Measurements from ENCODE around the gene IL17C. TPM values are rescaled to one million over a fixed set of nuclear protein-coding genes. Genes with fewer than 3 reads are reported as not detected.
A peak's percentile ranks its signal among the peaks of the same experiment; 100 is the strongest.
"Not testable (repeated sequence)": the region's sequence is repeated elsewhere in the genome, so short reads cannot be mapped to it uniquely, and the experiment has no call there.

Gene IL17C
- total RNA-seq, 1 experiment from 2014 or later: not detected

DNA sequence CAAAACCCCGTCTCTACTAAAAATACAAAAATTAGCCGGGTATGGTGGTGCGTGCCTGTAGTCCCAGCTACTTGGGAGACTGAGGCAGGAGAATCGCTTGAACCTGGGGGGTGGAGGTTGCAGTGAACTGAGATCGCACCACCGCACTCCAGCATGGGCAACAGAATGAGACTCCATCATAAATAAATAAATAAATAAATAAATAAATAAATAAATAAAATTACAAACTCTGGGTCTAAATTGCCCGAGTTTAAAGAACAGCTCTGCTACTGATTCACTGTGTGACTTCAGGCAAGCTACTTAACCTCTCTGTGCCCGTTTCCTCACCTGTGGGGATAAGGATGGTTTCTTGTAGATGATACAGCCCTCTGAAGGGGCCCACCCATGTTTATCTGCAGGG lies 31.1 kb downstream of the IL17C start:
- in situ Hi-C loops (cut with HindIII; ENCODE audit: low pct_unique_long_range_greater_than_20kb, low sequenced_read_pairs): not testable (repeated sequence)

DNA sequence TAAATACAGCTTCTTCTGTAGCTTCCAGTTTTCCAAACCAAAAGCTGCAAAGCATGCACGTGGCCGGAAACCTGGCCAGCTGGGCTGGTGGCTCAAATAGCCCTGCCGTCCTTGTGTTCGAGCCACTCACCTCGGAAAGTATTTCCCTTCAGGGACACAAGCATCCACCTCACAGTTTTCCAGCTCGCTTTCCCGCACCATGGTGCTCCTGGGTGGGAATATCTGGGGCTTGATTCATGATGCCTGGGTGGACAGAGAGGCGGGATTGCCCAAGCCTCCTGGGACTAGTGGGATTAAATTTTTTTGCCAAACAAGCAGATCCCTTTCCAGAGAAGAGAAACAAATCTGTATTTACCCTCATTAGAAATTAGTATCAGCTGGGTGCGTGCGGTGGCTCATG lies 31.6 kb downstream of the IL17C start:
- no peak for DNase-seq (ENCODE audit: low read depth)
- in situ Hi-C loops (cut with HindIII; ENCODE audit: low pct_unique_long_range_greater_than_20kb, low sequenced_read_pairs): no loop called here

More for the DNA sequence above, 31.1 kb downstream of the IL17C start:
- DNase-seq (ENCODE audit: low read depth): not testable (repeated sequence)

DNA sequence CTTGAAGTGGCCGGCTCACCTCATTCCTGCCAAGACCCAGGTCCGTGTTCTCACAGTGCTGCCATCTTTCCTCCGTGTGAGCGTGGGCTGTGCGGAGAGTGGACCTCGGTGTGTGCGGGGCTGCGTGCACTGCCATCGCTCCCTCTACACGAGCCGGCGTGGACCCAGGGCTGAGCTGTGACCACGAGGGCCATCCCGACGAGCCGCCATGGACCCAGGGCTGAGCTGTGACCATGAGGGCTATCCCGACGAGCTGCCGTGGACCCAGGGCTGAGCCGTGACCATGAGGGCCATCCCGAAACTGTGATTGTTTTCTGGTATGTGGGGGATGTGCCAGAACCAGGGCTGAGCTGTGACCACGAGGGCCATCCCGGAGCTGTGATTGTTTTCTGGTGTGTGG lies 33.4 kb downstream of the IL17C start:
- in situ Hi-C loops (cut with HindIII; ENCODE audit: low pct_unique_long_range_greater_than_20kb, low sequenced_read_pairs): no loop called here
- no peak for DNase-seq (ENCODE audit: low read depth)

DNA sequence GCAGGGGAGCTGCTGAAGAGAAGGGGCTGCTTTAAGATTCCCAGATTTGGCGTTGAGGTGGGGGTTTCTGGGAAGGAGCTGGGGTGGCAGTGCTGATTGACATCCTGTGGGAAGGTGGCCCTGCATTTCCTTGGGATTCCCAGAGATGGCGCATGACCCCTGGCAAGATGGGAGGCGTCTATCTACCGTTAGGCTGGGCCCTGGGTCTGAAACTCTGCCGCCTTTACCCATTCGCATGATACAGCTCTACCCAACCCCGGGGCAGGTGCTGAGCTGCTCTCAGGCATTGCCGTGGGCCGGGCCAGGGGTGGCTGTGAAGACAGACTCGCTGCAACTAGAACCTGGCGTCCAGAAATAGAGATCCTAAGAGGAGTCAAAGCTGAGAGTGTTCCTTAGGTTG lies 34.4 kb downstream of the IL17C start:
- in situ Hi-C loops (cut with HindIII; ENCODE audit: low pct_unique_long_range_greater_than_20kb, low sequenced_read_pairs): no loop called here
- no peak for DNase-seq (ENCODE audit: low read depth)

DNA sequence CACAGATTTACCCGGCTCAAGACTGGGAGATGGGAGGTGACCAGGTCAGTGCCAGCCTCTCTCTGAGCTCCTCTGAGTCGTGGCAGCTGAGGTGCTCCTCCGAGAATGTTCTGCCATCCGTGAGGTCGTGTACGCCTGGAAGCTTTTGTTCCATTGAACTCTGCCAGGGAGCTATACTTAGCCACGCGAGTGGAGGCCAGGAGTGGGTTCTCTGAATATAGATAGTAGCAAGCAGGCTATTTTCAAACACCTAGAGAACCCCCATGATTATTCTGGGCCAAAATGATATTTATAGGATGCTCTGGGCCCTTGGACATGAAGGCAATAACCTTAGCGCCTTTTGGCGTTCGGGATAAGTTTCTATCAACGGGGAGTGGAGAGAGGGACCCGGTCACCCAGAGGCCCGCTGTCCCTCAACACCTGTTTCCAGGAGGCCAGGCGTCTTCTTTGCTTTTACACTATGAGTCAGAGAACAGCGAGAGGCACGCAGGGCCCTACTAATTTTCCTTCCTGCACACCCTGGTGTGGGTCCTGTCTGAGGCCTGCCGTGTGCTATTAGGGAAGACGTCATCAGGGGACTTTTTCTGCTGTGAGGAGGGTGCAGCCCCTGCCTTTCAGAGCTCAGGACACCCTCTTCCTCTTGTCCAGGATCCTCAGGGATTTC lies 35.5 kb downstream of the IL17C start:
- in situ Hi-C loops (cut with HindIII; ENCODE audit: low pct_unique_long_range_greater_than_20kb, low sequenced_read_pairs): no loop called here

DNA sequence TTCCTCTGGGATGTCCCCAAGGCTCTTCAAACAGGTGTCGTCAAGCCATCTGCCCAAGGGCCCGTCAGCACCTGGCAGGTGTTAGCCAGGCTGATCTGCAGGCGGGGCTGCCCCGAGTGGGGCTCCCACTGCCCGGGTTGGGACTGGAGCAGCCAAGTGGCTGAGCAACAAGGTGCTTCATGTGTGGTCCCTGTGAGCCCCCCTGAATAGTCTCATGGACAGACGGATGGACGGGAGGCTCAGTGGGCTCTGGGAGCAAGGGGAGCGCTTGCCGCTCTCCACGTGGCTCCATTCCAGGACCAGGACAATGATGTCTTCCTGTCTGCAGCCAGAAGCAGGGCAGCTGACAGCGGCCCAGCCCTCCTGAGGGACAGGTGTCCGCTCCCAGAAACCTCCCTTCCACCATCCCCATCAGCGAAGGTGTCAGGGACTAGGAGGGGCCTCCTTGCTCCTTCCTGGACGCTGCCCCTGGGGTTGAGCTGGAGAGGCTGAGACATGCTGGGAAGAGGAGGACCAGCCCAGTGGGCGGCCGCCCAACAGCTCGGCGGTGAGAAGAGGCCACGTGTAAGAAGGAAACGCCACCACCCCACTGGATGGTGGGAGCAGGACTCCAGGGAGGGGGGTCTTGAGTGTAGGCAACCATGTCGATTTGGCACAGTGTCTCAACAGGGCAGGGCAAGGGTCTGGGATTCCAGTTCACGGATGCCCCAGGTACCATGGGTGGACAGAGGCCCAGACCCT lies 38.3 kb downstream of the IL17C start:
- in situ Hi-C loops (cut with HindIII; ENCODE audit: low pct_unique_long_range_greater_than_20kb, low sequenced_read_pairs): no loop called here
- no peak for DNase-seq (ENCODE audit: low read depth)

More for the DNA sequence above, 35.5 kb downstream of the IL17C start:
- no peak for DNase-seq (ENCODE audit: low read depth)

DNA sequence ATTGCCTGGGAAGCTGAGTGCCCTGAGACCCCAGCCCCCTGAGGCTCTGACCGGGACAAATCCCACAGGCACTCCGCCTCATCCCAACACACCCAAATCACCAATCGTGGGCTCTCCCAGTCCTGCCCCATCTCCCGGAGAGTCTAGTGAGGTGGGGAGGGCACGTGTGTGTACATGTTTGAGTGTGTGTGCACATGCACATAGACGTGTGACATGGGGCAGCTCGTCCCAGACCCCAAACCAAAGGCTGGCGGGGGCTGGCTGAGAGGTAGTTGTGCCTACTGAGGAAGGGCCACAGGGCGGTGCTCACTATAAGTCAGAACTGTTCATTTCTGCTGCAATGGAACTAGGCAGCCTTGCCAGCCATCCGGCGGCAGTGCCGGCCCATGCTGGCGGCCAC lies 39.3 kb downstream of the IL17C start:
- in situ Hi-C loops (cut with HindIII; ENCODE audit: low pct_unique_long_range_greater_than_20kb, low sequenced_read_pairs): no loop called here

DNA sequence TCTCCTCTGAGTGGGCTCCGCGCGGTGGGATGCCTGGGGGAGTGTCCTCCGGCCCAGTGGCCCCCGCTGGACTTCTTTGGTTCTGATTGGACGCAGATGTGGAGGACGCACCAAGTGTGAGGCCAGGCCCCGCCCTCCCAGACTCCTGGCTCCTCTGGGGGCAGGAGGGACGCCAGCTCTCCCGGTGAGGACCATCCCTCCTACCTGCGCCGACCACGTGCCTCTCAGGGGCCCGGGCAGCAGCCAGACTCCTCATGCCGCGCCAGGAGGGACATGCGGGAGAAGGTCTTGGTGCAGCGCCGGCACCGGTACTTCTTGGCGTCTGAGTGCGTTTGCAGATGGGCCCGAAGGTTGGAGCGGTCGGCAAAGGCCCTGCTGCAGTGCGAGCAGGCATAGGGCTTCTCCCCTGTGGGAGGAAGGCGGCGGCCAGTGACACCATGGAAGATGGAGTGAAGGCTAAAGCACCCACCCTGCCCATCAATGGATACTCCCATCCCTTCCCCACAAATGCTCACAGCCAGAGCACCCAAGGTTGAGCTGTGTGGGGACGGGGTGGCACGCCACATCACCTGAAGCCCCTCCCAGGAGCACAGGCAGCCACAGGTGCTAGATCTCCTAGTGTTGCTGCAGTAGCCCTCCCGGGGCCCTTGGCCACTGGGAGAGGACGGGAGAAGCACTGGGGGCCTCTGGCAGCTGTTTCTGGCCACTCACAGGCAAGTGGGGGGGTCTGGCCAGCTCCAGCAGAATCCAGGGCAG lies 40.0 kb downstream of the IL17C start:
- in situ Hi-C loops (cut with HindIII; ENCODE audit: low pct_unique_long_range_greater_than_20kb, low sequenced_read_pairs): no loop called here
- no peak for DNase-seq (ENCODE audit: low read depth)

More for the DNA sequence above, 39.3 kb downstream of the IL17C start:
- no peak for DNase-seq (ENCODE audit: low read depth)

DNA sequence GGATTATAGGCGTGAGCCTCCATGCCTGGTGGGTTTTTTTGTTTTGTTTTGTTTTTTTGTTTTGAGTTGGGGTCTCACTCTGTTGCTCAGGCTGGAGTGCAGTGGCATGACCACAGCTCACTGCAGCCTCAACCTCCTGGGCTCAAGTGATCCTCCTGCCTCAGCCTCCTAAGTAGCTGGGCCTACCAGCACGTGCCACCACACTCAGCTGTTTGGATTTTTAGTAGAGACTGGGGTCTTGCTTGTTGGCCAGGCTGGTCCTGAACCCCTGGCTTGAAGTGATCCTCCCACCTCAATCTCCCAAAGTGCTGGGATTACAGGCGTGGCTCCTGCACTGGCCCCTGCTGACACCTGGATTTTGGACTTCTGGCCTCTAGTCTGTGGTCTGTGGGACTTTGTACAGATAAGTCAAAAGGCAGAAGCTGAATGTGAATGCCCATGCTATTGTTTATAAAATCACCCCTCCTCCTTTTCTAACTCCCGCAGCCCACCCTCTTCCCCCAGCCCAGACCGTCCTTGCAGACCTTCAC lies 42.2 kb downstream of the IL17C start:
- DNase-seq (ENCODE audit: low read depth): no peak
- in situ Hi-C loops (cut with HindIII; ENCODE audit: low pct_unique_long_range_greater_than_20kb, low sequenced_read_pairs): no loop called here

DNA sequence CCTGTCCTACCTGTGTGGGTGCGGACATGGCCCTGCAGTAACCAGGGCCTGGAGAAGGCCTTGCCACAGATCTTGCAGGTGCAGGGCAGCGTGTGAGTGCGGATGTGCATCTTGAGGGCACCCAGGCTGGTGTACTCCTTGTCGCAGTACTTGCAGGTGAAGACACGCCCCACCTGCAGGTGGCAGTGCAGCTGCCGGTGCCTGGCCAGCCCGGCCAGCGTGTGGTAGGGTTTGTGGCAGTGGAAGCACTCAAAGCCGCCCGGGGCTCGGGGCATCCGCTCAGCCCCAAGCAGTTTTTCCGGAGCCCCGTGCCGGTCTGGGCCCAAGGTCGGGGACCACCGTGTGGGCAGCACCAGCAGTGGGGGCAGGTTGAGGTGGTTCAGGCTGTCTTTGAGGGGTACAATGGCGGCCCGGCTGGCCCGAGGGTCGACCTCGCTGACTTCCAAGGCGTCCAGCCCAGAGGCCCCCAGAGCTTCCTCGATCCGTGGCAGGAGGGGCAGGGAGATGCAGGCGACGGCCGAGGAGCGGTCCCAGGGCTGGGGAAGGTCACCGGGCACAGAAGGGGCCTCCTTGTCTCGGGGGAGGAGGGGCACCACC lies 42.8 kb downstream of the IL17C start:
- DNase-seq (ENCODE audit: low read depth): no peak

DNA sequence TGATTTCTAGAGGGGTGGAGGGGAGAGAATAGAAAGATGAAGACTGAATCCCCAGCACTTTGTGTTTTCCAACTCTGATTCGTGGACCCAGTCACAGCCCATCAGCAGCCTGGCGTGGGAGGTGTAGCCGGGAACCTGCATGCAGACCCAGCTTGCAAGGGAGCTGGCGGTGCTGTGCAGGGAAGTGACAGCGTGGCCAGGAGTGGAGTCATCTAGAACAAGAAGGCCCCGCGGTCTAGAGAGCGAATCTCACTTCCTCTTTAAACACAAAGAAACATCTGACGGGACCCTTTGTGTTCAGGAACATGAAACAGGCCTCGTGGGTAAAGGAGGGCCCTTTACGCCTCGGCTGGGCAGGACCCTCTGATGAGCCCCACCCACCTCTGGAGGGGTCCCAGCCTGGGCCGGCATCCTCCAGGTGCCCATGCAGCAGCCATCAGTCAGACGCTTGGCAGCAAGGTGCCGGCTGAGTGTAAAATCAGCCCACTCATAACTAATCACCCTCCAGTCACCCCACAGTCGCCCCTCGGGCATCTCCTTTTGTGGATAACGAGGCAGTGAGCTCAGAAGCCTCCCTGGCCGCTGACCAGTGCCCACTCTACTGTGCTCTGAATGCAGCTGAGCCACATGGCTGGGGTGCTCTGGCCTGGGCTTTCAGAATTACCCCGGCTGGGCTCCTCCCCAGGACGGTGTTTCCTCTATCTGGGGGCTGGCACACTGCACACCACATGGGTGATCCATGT lies 43.5 kb downstream of the IL17C start:
- in situ Hi-C loops (cut with HindIII; ENCODE audit: low pct_unique_long_range_greater_than_20kb, low sequenced_read_pairs): no loop called here
- DNase-seq (ENCODE audit: low read depth): no peak

More for the DNA sequence above, 42.8 kb downstream of the IL17C start:
- in situ Hi-C loops (cut with HindIII; ENCODE audit: low pct_unique_long_range_greater_than_20kb, low sequenced_read_pairs): no loop called here

DNA sequence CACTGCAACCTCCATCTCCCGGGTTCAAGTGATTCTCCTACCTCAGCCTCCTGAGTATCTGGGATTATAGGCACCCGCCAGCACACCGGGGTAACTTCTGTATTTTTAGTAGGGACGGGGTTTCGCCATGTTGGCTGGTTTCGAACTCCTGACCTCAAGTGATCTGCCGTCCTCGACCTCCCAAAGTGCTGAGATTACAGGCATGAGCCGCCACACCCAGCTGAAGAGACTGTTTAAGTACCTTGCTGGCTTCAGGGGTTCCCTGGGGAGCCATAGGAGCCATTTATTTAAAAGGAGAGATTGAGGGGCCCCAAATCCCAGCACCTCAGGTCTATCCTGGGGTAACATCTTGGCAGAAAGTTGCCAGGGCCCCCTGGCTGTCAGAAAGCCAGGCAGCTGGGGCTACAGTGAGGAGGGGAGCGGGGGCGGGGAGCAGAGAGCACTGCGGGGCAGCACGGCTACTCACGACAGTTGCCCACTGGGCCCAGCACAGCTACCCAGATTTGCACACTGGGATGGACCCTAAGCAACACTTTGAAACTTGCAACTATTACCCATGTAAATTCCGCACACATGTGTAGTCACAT lies 46.3 kb downstream of the IL17C start:
- in situ Hi-C loops (cut with HindIII; ENCODE audit: low pct_unique_long_range_greater_than_20kb, low sequenced_read_pairs): no loop called here

DNA sequence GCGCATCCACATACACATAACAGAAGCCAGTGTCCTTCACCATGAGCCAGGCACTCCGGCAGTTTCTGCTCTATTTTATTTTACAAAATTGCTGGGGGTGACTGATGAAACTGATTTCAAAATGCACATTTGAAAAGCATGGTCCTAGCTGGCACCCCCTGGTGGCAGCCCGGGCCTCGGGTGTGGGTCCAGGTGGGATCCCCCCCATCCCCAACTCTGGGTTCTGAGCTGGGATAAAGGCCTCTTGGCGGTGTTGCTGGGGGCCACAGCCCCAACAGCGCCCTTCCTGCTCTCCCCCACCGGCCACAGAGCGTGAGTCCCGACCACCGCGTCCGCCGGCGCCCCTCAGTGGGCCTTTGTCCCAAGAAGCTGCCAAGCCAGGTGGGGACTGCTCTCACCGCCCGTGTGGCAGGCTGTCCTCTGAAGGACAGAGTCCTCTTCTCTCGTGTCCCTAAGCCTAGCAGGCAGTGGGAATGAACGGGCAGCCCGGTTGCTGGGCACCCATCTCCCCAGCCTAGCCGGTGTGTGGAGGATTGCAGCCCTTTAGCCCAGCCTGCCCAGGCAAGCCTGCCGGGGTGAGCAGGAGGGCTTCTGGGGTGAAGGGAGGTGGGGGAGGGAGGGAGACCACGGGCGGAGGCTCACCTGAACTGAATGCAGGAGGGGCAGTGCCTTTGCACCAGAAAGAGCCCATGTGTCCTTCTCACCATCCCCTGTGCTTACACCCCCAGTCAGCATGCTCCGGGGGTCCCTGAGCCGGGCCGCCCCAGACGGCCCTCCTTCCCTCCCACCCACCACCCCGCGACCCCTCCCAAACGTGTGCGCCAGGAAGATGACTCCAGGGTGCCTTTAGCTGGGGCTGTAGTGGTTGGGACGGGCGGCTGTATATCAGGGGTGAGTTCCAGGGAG lies 47.0 kb downstream of the IL17C start:
- in situ Hi-C loops (cut with HindIII; ENCODE audit: low pct_unique_long_range_greater_than_20kb, low sequenced_read_pairs): no loop called here
- DNase-seq (ENCODE audit: low read depth): no peak

More for the DNA sequence above, 46.3 kb downstream of the IL17C start:
- DNase-seq (ENCODE audit: low read depth): no peak

DNA sequence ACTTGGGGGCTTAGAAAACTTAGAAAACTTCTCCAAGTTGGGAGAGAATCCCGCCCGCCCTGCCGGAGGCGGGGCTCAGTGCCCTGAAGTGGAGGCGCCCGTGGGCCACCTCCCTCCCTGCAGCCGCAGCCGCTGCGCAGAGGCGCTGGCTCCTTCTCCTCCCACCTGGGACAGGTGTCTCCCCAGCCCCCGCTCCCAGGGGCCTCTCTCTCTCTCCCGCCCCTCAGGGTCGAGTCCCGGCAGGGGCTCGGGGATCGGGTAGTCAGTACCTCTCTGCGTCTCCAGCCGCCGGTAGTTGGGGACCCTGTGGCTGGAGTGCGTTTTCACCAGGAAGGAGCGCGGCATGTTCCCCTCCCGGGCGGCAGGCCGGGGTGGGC lies 47.7 kb downstream of the IL17C start:
- in situ Hi-C loops (cut with HindIII; ENCODE audit: low pct_unique_long_range_greater_than_20kb, low sequenced_read_pairs): no loop called here

DNA sequence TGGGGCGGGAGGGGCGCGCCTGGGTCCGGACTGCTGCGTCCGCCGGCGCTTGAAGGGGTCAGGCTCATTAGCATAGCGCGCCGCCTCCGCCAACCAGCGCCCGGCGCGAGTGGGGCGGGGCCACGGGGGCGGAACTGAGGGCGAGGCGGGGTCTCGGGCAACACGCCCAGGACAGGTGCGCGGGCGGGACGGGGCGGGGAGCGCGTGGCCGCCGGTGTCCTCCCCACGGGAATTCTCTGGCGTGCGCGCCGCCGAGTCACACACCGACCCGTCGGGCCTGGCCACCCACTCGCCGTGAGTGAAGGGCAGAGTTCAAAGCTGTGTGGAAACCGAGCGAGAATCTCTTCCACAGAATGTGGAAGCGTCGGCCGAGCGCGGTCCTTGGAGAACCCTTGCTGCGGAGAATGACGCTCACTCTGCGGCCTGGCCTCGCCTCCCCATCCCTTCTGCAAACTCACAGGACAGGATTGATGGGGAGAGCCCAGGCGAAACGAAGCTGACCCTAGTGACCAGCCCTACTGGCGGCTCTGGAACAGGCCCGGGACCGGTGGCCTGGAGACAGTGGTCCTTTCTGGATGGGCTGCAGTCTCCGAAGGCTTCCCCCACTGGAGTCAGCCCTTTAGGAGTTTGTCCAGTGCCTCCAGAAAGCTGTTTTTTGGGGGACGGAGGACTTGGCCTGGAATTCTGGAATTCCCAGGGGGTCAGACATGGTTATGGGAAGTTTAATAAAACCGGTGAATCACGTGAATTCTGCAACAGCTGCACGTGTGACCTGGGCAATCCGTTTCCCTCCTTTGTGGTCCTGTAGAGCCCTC lies 48.3 kb downstream of the IL17C start, which contains the start of gene SNAI3:
Gene SNAI3 (minus strand): TSS at position 69 of the 815 bp plus-strand sequence. CDS start 101 bp downstream, outside the sequence.
- in situ Hi-C loops (cut with HindIII; ENCODE audit: low pct_unique_long_range_greater_than_20kb, low sequenced_read_pairs): no loop called here
- DNase-seq (ENCODE audit: low read depth): peak; percentile 63

More for the DNA sequence above, 47.7 kb downstream of the IL17C start:
- no peak for DNase-seq (ENCODE audit: low read depth)

DNA sequence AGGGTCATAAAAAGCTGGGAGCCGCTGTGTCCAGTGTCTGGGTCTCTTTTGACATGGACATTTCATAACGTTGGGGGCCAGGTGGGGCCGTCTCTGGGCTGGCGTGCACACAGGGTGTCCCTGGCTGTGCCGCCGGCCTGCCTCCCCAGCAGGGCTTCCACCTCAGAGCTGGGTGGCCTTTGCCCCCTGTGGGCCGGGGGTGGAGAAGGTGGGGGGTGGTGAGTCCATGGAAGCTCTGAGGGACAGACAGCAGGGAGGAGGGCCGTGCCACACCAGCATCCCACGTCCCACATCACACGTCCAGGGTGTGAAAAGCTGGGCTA lies 48.8 kb downstream of the IL17C start:
- in situ Hi-C loops (cut with HindIII; ENCODE audit: low pct_unique_long_range_greater_than_20kb, low sequenced_read_pairs): no loop called here
- no peak for DNase-seq (ENCODE audit: low read depth)

Data from Caki2 (cell line).